ENCODE results near the gene CNGA4.

The CNGA4 gene

DNA sequence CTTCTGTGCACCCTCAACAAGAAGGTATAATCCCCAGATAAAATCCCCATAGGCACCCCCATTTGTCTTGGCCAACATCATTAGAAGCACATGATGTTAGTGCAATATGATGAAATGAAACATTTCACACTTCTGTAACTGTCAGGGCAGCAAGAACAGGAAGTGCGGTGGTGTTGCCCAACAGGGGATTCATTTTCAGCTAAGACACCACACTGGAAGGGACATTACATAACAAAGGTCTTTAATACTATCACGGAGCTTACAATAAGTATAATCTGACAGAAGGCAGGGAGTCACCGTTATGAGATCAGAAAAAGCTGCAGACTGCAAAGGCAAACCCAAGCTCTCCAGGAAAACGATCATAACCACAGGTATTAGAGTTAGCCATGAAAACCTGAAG is 37.9 kb upstream of the CNGA4 start:
- TF ChIP-seq, protein P1, sequence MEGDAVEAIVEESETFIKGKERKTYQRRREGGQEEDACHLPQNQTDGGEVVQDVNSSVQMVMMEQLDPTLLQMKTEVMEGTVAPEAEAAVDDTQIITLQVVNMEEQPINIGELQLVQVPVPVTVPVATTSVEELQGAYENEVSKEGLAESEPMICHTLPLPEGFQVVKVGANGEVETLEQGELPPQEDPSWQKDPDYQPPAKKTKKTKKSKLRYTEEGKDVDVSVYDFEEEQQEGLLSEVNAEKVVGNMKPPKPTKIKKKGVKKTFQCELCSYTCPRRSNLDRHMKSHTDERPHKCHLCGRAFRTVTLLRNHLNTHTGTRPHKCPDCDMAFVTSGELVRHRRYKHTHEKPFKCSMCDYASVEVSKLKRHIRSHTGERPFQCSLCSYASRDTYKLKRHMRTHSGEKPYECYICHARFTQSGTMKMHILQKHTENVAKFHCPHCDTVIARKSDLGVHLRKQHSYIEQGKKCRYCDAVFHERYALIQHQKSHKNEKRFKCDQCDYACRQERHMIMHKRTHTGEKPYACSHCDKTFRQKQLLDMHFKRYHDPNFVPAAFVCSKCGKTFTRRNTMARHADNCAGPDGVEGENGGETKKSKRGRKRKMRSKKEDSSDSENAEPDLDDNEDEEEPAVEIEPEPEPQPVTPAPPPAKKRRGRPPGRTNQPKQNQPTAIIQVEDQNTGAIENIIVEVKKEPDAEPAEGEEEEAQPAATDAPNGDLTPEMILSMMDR (conservative IDR thresholded peaks at IDR 0.05; ENCODE audit: low read depth, low read length): no peak
- DNase-seq (ENCODE audit: low read depth): no peak
- H3K4me3 ChIP-seq (ENCODE audit: low read length): no peak overlapping the region

DNA sequence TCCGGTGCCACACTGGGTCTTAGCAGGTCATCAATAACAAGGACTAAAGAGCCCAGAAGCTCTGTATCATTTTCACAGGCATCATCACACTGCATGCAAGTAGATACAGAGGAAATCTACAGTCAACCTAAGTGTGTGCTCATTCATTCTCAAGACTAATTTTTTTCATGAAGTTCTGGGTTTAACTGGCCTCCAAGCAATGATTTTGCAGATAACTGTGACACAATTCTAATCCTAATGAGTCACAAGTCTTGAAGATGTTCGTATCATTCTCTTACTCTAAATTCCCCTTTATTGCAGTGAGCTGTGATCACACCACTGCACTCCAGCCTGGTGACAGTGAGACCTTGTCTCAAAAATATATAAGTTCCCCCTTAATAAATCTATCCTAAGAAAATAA is 37.4 kb upstream of the CNGA4 start:
- TF ChIP-seq, protein P1 (conservative IDR thresholded peaks at IDR 0.05; ENCODE audit: low read depth, low read length): no peak
- H3K4me3 ChIP-seq (ENCODE audit: low read length): no peak overlapping the region
- no peak for DNase-seq (ENCODE audit: low read depth)

DNA sequence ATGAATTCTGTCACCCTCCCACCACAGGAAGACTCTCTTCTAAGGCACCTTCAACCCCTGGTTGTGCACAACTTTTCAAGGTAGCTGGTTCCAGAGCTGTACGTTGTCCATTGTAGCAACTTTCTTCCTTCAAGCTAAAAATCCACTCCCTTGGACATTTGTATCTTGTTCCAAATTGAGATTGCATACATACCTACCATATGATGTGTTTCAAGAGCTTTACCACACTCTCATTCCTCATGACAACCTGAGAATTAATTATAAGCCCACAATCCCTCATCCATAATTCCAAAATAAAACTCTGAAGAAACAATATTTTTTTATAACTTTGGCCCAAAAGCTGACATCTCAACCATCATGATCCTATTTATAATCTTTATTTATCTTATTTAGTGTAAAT is 36.8 kb upstream of the CNGA4 start:
- no peak for DNase-seq (ENCODE audit: low read depth)
- TF ChIP-seq, protein P1 (conservative IDR thresholded peaks at IDR 0.05; ENCODE audit: low read depth, low read length): no peak
- no peak overlapping the region for H3K4me3 ChIP-seq (ENCODE audit: low read length)

DNA sequence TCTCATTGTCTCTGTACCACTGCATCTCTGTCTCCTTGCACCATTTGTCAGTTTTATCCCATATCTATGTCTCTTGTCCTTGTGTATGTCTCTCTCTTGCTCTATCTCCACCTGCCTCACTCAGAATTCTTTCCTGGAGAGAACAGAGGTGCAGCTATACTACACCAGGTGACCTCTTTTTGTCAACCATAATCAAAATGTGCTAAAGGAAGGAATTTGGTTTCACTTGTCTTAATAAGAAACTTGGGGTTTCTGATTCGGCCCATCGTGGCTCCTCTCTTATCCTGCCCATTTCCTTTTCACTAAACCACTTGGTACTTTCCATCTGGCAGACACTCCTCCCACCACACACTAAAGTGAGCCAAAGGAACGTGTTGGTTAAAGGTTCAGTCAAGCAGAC is 35.6 kb upstream of the CNGA4 start:
- DNase-seq (ENCODE audit: low read depth): no peak
- TF ChIP-seq, protein P1 (conservative IDR thresholded peaks at IDR 0.05; ENCODE audit: low read depth, low read length): no peak
- no peak overlapping the region for H3K4me3 ChIP-seq (ENCODE audit: low read length)

DNA sequence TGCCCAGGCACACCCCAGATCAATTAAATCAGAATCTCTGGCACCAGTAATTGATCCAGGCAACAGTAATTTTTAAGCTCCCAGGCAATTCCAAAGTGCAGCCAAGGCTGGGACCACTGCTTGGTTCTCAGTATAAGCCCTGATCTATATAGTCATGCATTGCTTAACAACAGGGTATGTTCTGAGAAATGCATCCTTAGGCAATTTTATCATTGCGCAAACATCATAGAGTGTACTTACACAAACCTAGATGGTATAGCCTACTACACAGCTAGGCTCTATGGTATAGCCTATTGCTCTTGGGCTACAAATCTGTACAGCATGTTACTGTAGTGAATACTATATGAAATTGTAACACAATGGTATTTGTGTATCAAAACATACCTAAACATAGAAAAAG is 34.2 kb upstream of the CNGA4 start:
- no peak overlapping the region for H3K4me3 ChIP-seq (ENCODE audit: low read length)
- no peak for DNase-seq (ENCODE audit: low read depth)
- TF ChIP-seq, protein P1 (conservative IDR thresholded peaks at IDR 0.05; ENCODE audit: low read depth, low read length): no peak

DNA sequence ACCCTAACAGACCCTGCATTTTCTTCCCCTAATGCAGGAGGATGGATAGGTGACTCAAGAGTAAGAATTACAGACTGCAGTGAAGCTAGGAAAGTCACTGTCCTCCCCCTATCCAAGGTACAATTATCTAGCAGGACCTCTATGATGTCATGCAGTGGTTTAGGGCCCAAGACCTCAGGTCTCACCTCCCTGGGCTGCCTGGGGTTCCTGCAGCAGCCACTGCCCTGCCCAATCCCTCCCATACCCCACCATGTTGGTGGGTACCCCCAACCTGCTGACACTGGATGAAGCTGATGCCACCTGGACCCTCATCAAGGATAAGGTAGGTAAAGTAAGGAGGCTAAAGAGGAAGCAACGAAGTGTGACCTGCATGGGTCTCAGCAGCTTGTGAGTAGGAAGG is 33.5 kb upstream of the CNGA4 start, which contains the start of gene C11orf42:
TSS of gene C11orf42 (plus strand) at position 192 of the 400 bp plus-strand sequence. CDS start at position 251, 59 bp downstream.
- TF ChIP-seq, protein P1 (conservative IDR thresholded peaks at IDR 0.05; ENCODE audit: low read depth, low read length): no peak
- H3K4me3 ChIP-seq (ENCODE audit: low read length): no peak within 1 kb of the TSS
- no peak for DNase-seq (ENCODE audit: low read depth)

DNA sequence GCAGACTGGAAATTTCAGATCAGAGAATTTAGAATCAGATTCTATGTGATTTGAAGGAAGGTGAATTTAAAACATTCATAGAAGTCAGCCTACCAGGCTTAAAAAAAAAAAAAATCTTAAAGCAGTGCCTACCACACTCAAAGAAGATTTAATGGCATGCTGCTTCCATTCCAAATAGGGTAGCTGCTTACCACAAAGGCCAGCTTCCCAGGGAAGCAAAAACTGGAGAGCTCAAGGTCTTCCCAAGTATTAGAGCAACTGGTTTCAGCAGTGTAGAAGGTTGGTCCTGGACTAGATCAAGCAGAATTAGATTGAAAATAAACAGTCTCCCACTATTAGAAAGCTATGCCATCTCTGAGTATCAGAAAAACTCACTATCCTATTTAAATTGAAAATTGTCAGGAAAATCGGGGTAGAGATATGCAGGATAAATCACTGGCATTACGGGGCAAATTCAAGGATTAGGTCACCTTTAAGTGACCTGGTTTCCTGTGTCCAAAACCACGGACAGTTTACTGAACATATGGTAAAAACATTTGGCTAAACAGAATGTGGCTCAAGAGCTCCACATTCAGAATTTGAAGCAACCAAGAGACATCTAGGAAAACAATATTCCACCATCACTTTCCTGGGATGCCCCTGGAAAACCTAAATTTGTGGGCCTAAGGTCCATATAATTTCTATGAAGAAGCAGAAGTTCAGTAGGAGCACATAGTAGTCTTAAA is 32.3 kb upstream of the CNGA4 start:
- H3K4me3 ChIP-seq (ENCODE audit: low read length): no peak overlapping the region
- TF ChIP-seq, protein P1 (conservative IDR thresholded peaks at IDR 0.05; ENCODE audit: low read depth, low read length): no peak
- no peak for DNase-seq (ENCODE audit: low read depth)
